GM10266 (cell line): ENCODE results near the gene MRPS23.

ENCODE experiments used
- DNase-seq: peaks from one replicate; pipeline ENCODE4 v3.0.0; 2012; ENCODE audit errors: extremely low spot score
- TF ChIP-seq, protein P1 (sequence below): IDR thresholded peaks from 2 replicates; pipeline ENCODE4 v1.5.1; 2012; ENCODE audit warnings: mild to moderate bottlenecking, low read depth; ENCODE audit not compliant: control insufficient read depth, insufficient read depth; ENCODE audit errors: missing control alignments

The MRPS23 gene

DNA sequence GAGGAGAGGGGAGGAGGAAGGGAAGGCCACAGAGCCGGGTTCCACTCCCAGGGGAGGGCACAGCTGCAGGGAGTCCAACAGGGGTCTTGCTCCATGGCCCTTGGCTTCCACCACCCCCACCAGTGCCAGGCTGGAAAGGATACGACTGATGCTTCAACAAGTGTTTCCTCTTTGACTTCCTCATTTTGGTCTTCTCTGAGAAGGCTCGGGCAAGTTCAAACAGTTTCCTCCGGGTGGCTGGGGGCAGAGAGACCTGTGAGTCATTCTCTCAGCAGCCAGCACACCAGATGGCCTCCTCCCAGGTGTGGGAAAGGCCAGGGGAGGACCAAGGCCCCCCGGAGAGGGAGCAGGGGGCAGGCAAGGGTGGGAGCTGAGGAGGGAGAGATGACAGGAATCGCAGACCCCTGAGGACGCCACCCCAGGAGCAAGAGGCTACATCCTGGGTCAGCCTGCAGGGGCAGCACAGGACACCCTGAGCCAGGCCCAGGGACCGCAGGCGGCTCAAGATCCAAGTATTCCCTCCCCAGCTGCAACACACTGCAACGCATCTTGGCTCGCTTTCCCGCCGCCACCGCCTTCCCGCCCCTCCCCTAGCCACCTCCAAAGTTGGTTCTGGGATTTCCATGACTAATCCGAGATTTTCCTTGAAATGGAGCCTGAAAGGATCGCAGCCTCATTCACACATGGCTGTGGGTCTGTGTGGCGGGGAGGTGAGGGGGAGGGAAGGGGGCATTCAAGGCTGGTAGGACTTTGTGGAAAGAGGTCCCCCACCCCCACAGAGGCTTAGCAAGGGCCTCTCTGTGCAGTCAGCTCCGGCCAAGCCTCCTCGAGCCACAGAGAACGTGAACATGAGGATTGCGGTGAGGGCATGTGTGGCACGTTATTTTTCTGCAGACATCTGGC, 18.4 kb upstream of the MRPS23 start:
- peak; percentile 79 for DNase-seq
- TF ChIP-seq, protein P1, sequence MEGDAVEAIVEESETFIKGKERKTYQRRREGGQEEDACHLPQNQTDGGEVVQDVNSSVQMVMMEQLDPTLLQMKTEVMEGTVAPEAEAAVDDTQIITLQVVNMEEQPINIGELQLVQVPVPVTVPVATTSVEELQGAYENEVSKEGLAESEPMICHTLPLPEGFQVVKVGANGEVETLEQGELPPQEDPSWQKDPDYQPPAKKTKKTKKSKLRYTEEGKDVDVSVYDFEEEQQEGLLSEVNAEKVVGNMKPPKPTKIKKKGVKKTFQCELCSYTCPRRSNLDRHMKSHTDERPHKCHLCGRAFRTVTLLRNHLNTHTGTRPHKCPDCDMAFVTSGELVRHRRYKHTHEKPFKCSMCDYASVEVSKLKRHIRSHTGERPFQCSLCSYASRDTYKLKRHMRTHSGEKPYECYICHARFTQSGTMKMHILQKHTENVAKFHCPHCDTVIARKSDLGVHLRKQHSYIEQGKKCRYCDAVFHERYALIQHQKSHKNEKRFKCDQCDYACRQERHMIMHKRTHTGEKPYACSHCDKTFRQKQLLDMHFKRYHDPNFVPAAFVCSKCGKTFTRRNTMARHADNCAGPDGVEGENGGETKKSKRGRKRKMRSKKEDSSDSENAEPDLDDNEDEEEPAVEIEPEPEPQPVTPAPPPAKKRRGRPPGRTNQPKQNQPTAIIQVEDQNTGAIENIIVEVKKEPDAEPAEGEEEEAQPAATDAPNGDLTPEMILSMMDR: peak; percentile 41

GRCh38 chr17:57867126-57867525, 17.3 kb upstream of the MRPS23 start:
- TF ChIP-seq, protein P1: no peak
- no peak for DNase-seq

DNA sequence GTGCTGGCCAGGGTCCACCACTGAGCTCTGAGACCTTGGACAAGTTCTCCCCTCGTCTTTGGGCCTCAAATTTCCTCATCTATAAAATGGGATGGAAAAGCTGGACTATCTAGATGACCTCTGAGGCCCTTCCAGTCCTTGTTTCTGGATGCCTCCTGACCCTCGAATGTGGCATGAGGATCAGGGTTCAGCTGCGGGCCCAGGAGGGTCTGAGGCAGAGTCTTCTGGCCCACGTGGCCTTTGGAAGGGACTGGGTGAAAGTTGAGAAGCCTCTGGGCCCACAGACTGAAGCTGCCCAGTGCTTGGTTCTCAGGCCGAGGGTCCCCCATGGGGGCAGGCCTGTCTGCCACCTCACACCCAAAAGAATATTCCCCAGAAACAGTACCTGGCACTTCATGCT, 16.9 kb upstream of the MRPS23 start:
- TF ChIP-seq, protein P1: no peak

DNA sequence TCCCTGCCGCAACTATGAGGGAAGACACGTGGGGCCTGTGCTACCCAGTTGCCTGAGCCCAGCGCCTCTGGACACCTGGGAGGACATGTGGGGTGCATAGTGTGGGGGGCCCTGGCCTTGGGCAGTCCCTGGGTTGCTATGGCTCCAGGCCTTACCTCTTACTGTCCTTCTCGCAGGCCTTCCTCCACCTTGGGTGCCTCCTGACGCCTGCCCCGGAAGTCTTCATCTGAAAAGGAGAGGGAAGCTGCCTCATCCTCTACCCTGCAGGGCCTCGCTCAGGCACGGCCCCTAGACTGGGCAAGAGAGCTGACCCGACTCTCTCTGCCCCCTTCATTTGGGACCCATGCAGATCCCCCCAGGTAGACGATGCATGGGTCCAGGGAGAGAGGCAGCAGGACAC, 16.5 kb upstream of the MRPS23 start:
- DNase-seq: no peak
- TF ChIP-seq, protein P1: no peak

More for the DNA sequence above, 16.9 kb upstream of the MRPS23 start:
- no peak for DNase-seq

- TF ChIP-seq, protein P1: no peak
- no peak for DNase-seq
Measured at GRCh38 chr17:57864273-57864672, 14.4 kb upstream of the MRPS23 start.

GRCh38 chr17:57862694-57863667, 13.1 kb upstream of the MRPS23 start:
- DNase-seq: no peak
- TF ChIP-seq, protein P1: no peak
